IMR-90 (cell line): ENCODE measurements around the gene FAM120A.
"Not testable (repeated sequence)": the region's sequence is repeated elsewhere in the genome, so short reads cannot be mapped to it uniquely, and the experiment has no call there.

ENCODE experiments used
- CTCF ChIP-seq: conservative IDR thresholded peaks from 2 replicates; pipeline ENCODE4 v1.5.1; 2012; ENCODE audit warnings: mild to moderate bottlenecking, low read depth, low read length, improper control_type of control experiment
- FOS ChIP-seq: fragments of 150-350 bp; IDR thresholded peaks from 2 replicates; pipeline ENCODE4 v1.6.1; 2016; ENCODE audit warnings: low read depth, low read length
- MAZ ChIP-seq: IDR thresholded peaks from 2 replicates; pipeline ENCODE4 v1.6.1; 2012; ENCODE audit warnings: low read depth, mild to moderate bottlenecking, low read length, improper control_type of control experiment, moderate library complexity, borderline replicate concordance
- POLR2A ChIP-seq: IDR thresholded peaks from 2 replicates; pipeline ENCODE4 v1.6.1; 2012; ENCODE audit warnings: mild to moderate bottlenecking, low read depth, low read length
- RCOR1 ChIP-seq: IDR thresholded peaks from 2 replicates; pipeline ENCODE4 v1.6.1; 2012; ENCODE audit warnings: mild to moderate bottlenecking, low read length, improper control_type of control experiment; ENCODE audit not compliant: insufficient replicate concordance
- RFX5 ChIP-seq: IDR thresholded peaks from 2 replicates; pipeline ENCODE4 v1.8.0; 2012; ENCODE audit warnings: low read depth, mild to moderate bottlenecking, low read length, moderate library complexity
- TF ChIP-seq, protein P1 (sequence below): fragments of 150-350 bp; IDR thresholded peaks from 2 replicates; pipeline ENCODE4 v1.6.1; 2016; ENCODE audit warnings: low read depth, mild to moderate bottlenecking, low read length, moderate library complexity, borderline replicate concordance

DNA sequence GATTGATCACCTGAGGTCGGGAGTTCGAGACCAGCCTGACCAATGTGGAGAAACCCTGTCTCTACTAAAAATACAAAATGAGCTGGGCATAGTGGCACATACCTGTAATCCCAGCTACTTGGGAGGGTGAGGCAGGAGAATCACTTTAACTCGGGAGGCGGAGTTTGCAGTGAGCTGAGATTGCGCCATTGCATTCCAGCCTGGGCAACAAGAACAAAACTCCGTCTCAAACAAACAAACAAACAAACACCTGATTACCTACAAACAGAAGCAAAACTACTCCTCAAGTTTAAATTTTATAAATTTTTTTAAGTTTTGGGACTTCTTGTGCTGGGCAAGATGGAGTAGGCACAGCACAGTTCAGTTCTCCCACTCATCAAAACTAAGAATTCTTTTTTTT, 12.2 kb upstream of the FAM120A start:
- TF ChIP-seq CTCF, POLR2A, RFX5, RCOR1, FOS, MAZ: not testable (repeated sequence)
- TF ChIP-seq, protein P1, sequence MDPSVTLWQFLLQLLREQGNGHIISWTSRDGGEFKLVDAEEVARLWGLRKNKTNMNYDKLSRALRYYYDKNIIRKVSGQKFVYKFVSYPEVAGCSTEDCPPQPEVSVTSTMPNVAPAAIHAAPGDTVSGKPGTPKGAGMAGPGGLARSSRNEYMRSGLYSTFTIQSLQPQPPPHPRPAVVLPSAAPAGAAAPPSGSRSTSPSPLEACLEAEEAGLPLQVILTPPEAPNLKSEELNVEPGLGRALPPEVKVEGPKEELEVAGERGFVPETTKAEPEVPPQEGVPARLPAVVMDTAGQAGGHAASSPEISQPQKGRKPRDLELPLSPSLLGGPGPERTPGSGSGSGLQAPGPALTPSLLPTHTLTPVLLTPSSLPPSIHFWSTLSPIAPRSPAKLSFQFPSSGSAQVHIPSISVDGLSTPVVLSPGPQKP = not testable (repeated sequence)
